ENCODE measurements around the gene COMT.

COMT gene

DNA sequence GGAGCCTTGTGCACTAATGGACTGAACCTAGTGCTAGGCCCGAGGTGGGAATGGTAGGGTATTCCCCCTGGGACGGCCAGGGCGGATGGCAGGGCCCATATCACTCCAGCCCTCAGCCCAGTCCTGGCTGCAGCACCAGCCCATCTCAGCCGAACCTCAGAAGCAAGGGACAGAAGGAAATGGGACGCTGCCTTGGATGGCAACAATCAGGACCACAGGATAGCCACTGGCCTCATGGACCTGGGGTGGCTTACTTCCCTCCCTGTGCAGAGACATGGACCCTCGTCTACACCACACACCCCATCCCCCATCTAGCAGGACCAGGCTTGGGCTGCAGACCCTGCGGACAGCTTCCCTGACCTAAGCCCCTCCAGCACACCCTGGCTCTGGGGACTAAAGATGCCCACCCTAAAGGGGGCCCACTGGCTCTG, 50.9 kb downstream of the COMT start:
- no peak overlapping the region for H3K4me3 ChIP-seq (ENCODE audit: low read depth, low read length)
- no peak for TF ChIP-seq CTCF (conservative IDR thresholded peaks at IDR 0.05; ENCODE audit: low read depth, low read length)
- no peak for DNase-seq (ENCODE audit: low read depth)

DNA sequence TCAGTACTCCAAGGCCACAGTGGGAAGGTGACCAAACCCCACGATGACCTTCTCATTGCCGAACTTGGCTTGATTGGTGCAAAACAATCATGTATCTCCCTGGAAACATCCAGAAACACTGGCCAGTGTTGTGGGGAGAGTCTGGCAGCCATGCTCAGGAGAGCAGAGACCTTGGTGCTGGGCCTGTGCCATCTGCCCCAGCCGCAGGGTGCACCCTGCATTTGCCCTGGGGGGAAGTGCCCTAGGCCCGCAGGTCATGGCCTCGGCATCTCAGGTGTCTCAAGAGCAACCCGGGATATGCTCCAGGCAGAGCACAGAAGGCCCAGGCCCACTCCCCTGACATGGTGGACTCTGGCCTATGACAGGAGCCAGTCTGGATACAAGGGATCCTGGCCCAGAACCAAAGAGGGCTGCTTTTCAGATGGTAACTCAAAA, 51.4 kb downstream of the COMT start:
- DNase-seq (ENCODE audit: low read depth) = no peak
- no peak for TF ChIP-seq CTCF (conservative IDR thresholded peaks at IDR 0.05; ENCODE audit: low read depth, low read length)
- no peak overlapping the region for H3K4me3 ChIP-seq (ENCODE audit: low read depth, low read length)

GRCh38 chr22:19993926-19994325, 52.4 kb downstream of the COMT start:
- no peak for DNase-seq (ENCODE audit: low read depth)
- no peak for TF ChIP-seq CTCF (conservative IDR thresholded peaks at IDR 0.05; ENCODE audit: low read depth, low read length)

GRCh38 chr22:19994851-19995610, 53.5 kb downstream of the COMT start:
- H3K4me3 ChIP-seq (ENCODE audit: low read depth, low read length) = no peak overlapping the region
- DNase-seq (ENCODE audit: low read depth) = no peak
- no peak for TF ChIP-seq CTCF (conservative IDR thresholded peaks at IDR 0.05; ENCODE audit: low read depth, low read length)

More at GRCh38 chr22:19993926-19994325, 52.4 kb downstream of the COMT start:
- no peak overlapping the region for H3K4me3 ChIP-seq (ENCODE audit: low read depth, low read length)

DNA sequence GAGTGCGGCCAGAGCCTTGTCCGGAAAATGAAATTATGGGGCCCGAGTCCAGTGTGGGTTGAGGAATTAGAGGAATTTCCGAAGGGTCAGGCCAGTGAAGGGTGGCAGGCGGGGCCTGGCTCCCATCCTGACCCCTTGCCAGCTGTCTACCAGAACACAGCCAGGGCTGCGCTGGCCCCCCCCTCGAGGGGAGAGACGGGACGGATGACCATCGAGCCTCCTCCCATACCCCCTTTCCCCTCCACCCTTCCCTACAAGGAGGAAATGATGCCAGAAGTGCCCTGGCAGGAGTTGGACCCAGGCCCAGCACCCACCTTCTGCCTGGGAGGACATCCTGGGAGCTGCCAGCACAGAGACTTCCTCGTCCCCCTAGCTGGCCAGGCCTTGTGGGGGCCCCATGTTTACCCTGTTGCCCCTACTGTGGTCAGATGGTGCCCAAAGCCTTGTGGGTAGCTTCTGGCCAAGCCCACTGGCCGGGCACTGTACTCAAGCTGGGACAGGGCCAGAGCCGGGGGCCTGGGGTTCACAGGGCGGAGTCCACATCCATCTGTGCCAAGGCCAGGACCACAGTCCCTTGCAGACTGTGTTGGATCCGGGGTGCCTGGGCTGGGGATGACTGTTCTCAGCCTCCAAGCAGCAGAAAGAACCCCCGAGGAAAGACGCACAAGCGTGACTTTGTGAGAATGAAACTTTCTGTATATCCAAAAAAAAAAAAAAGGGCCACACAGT, 54.2 kb downstream of the COMT start:
- no peak for TF ChIP-seq CTCF (conservative IDR thresholded peaks at IDR 0.05; ENCODE audit: low read depth, low read length)
- DNase-seq (ENCODE audit: low read depth) = no peak
- H3K4me3 ChIP-seq (ENCODE audit: low read depth, low read length) = no peak overlapping the region

GRCh38 chr22:19996694-19997384, 55.3 kb downstream of the COMT start:
- no peak for DNase-seq (ENCODE audit: low read depth)
- TF ChIP-seq CTCF (conservative IDR thresholded peaks at IDR 0.05; ENCODE audit: low read depth, low read length) = no peak
- no peak overlapping the region for H3K4me3 ChIP-seq (ENCODE audit: low read depth, low read length)

All from choroid plexus epithelial cell (primary cell).